Caco-2 (cell line): ENCODE measurements around the gene CAPG. TPM values are rescaled to one million over a fixed set of nuclear protein-coding genes. Genes with fewer than 3 reads are reported as not detected.

ENCODE experiments used
- BruUV-seq: library from RNA; stranded (reverse); fragments of 400-500 nt; replicated peaks from 2 replicates; lab custom pipeline; 2021; lab: Mats Ljungman, UMichigan
- CTCF ChIA-PET: fragments of 300-600 bp; sonication (Branson Sonifier 250); formaldehyde crosslinking; loops from one replicate; lab custom pipeline; 2022; ENCODE audit warnings: antibody characterized with exemption; lab: Charles Lee
- POLR2A ChIA-PET: fragments of 300-600 bp; sonication (Branson Sonifier 250); formaldehyde crosslinking; loops from one replicate; lab custom pipeline; 2022; ENCODE audit warnings: antibody characterized with exemption; lab: Charles Lee
- DNase-seq, 2 experiments: peaks; one replicate each; pipeline versions ENCODE4 v3.0.0 to v3.0.0-alpha.2; 2020 to 2022
- H3K27me3 ChIP-seq: replicated peaks from 2 replicates; pipeline ENCODE4 v1.6.0; 2011; ENCODE audit warnings: low read length; ENCODE audit not compliant: control insufficient read depth, insufficient read depth
- H3K36me3 ChIP-seq: 2 replicates; pipeline ENCODE4 v1.5.1; 2011; ENCODE audit warnings: low read length; ENCODE audit not compliant: control insufficient read depth, insufficient read depth
- H3K4me1 ChIP-seq: fragments of 250-450 bp; sonication (Bioruptor Pico); 2 replicates; pipeline ENCODE4 v1.5.1; 2020; ENCODE audit warnings: mild to moderate bottlenecking
- H3K4me3 ChIP-seq: 2 replicates; pipeline ENCODE4 v1.5.1; 2011; ENCODE audit warnings: low read depth, mild to moderate bottlenecking, control low read depth, low read length
- H3K9me3 ChIP-seq: fragments of 250-450 bp; sonication (Bioruptor Pico); 2 replicates; pipeline ENCODE4 v1.5.1; 2020; ENCODE audit warnings: mild to moderate bottlenecking, moderate library complexity
- H3K27ac Mint-ChIP-seq: one replicate; pipeline ENCODE4 v1.8.0; 2022; ENCODE audit warnings: mixed read lengths; ENCODE audit not compliant: unreplicated experiment
- H3K27me3 Mint-ChIP-seq: one replicate; pipeline ENCODE4 v1.8.0; 2022; ENCODE audit warnings: mixed read lengths; ENCODE audit not compliant: insufficient read depth, unreplicated experiment
- H3K36me3 Mint-ChIP-seq: one replicate; pipeline ENCODE4 v1.8.0; 2022; ENCODE audit warnings: mild to moderate bottlenecking, mixed read lengths; ENCODE audit not compliant: insufficient read depth, unreplicated experiment
- H3K4me1 Mint-ChIP-seq: one replicate; pipeline ENCODE4 v1.8.0; 2022; ENCODE audit warnings: low read depth, mixed read lengths; ENCODE audit not compliant: unreplicated experiment
- H3K4me3 Mint-ChIP-seq: one replicate; pipeline ENCODE4 v1.8.0; 2022; ENCODE audit warnings: mild to moderate bottlenecking, moderate library complexity, mixed read lengths; ENCODE audit not compliant: unreplicated experiment
- H3K9me3 Mint-ChIP-seq: one replicate; pipeline ENCODE4 v1.8.0; 2022; ENCODE audit warnings: mixed read lengths; ENCODE audit not compliant: unreplicated experiment
- intact Hi-C: fragments of 100-400 bp; cut with micrococcal nuclease; formaldehyde crosslinking; loops from one replicate; pipeline ENCODE4 v1.10.0; 2022; ENCODE audit not compliant: unreplicated experiment
- total RNA-seq: library from RNA; stranded (reverse); gene quantifications from 2 replicates; pipeline ENCODE4 v1.2.3, GENCODE V29; 2022
- TF ChIP-seq, protein P1 (sequence below), 2 experiments: fragments of 200-600 bp in 1 of 2; IDR thresholded peaks; 1 replicate in 1 of 2; 2 replicates in 1 of 2; pipeline versions ENCODE4 v1.5.1 to v1.8.0; 2011 to 2022; ENCODE audit warnings: antibody characterized with exemption in 1 of 2, control low read depth in 1 of 2, inconsistent platforms in 1 of 2, low read depth in 1 of 2, low read length in 1 of 2, mild to moderate bottlenecking in 1 of 2, moderate library complexity in 1 of 2; ENCODE audit not compliant: insufficient read depth in 1 of 2, severe bottlenecking in 1 of 2, unreplicated experiment in 1 of 2

Gene CAPG
- total RNA-seq, 1 experiment from 2014 or later, result 10.0 TPM

GRCh38 chr2:85430752-85431569, 20.8 kb upstream of the CAPG start:
- POLR2A ChIA-PET, result interaction anchor here (0.6 kb wide), 1 partner anchor 10 kb away, joined by 4 read pairs; no protein-coding TSS in a partner anchor
- Histone ChIP-seq H3K9me3 (no peaks in the 10 kb centered on the region), H3K4me3 (no peak overlapping the region), H3K36me3 (no peaks in the 10 kb centered on the region), H3K27me3 (no peaks in the 10 kb centered on the region), H3K4me1 (no peaks in the 10 kb centered on the region)
- Mint-ChIP-seq H3K27ac (no peak overlapping the region), H3K27me3 (no peaks in the 10 kb centered on the region), H3K9me3 (no peaks in the 10 kb centered on the region), H3K4me3 (no peak overlapping the region), H3K4me1 (no peaks in the 10 kb centered on the region), H3K36me3 (no peaks in the 10 kb centered on the region)
- no peak for DNase-seq
- CTCF ChIA-PET, result no interaction called here
- TF ChIP-seq, protein P1, sequence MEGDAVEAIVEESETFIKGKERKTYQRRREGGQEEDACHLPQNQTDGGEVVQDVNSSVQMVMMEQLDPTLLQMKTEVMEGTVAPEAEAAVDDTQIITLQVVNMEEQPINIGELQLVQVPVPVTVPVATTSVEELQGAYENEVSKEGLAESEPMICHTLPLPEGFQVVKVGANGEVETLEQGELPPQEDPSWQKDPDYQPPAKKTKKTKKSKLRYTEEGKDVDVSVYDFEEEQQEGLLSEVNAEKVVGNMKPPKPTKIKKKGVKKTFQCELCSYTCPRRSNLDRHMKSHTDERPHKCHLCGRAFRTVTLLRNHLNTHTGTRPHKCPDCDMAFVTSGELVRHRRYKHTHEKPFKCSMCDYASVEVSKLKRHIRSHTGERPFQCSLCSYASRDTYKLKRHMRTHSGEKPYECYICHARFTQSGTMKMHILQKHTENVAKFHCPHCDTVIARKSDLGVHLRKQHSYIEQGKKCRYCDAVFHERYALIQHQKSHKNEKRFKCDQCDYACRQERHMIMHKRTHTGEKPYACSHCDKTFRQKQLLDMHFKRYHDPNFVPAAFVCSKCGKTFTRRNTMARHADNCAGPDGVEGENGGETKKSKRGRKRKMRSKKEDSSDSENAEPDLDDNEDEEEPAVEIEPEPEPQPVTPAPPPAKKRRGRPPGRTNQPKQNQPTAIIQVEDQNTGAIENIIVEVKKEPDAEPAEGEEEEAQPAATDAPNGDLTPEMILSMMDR (IDR thresholded peaks at IDR 0.05; ENCODE audit: insufficient read depth in 1 of 2, low read depth in 1 of 2, low read length in 1 of 2, severe bottlenecking in 1 of 2, unreplicated experiment in 1 of 2), result no peak
- intact Hi-C loops, result no loop called here
- no TSS peak for BruUV-seq

DNA sequence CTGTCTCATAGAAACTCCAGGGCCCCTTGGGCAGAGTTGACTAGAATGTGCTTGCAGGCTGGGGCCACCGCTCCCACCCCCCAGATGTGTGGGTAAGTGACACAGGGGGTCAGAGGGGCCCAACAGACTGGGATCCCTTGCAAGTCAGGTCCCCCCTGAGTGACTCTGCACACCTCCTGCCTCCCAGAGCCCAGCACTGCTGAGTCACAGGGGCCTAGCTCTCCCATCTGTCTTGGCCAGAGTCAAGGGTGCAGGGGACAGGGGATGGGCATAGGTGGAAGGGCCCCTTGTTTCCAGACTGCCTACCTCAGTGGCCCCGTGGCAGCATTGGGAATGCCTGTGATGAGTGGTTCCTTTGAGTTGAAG, 19.7 kb upstream of the CAPG start:
- POLR2A ChIA-PET, result no interaction called here
- Histone ChIP-seq H3K9me3 (no peaks in the 10 kb centered on the region), H3K27me3 (no peaks in the 10 kb centered on the region), H3K36me3 (no peaks in the 10 kb centered on the region), H3K4me1 (no peaks in the 10 kb centered on the region), H3K4me3 (no peak overlapping the region)
- Mint-ChIP-seq H3K4me1 (no peaks in the 10 kb centered on the region), H3K27ac (no peak overlapping the region), H3K9me3 (no peaks in the 10 kb centered on the region), H3K4me3 (no peak overlapping the region), H3K27me3 (no peaks in the 10 kb centered on the region), H3K36me3 (no peaks in the 10 kb centered on the region)
- CTCF ChIA-PET, result no interaction called here
- TF ChIP-seq, protein P1 (IDR thresholded peaks at IDR 0.05; ENCODE audit: insufficient read depth in 1 of 2, low read depth in 1 of 2, low read length in 1 of 2, severe bottlenecking in 1 of 2, unreplicated experiment in 1 of 2), result no peak
- no TSS peak for BruUV-seq
- intact Hi-C loops, result no loop called here
- DNase-seq, result no peak

DNA sequence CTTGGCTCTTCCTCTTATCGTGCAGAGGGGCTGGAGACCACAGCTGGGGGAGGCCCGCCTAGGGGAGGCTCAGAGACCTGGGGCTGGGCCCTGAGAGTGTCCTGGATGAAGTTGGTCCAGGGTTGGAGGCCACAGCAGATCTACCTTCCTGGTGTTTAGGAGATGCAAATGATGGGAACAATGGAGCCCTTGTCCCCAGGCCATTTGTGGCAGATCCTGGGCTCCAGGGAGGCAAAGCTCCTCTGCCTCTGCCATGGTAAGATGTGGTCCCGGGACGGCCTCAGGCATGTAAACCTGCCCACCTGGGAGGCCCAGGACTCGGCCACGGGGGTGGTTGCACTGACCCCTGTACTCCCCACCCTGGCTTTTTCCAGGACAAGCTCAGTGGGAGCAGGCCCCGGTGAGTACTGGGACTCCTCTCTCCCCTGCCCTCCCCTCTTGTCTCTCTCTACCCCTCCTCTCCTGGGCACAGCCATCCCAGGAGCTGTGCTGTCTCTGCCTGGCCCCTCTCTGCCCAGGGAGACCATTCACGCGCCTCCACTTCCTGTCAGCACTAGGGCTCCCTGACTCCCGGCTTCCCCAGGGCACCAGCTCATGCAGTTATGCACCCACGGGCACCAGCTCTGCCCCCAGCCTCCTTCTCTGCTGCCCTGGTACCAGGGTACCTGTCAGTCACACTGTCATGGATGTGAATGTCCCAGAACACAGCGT, 19.2 kb upstream of the CAPG start:
- Mint-ChIP-seq H3K36me3 (no peaks in the 10 kb centered on the region), H3K27ac (no peak overlapping the region), H3K27me3 (no peaks in the 10 kb centered on the region), H3K9me3 (no peaks in the 10 kb centered on the region), H3K4me1 (no peaks in the 10 kb centered on the region), H3K4me3 (no peak overlapping the region)
- POLR2A ChIA-PET, result interaction anchor here (0.6 kb wide), 1 partner anchor 103 kb away, joined by 7 read pairs; no protein-coding TSS in a partner anchor
- H3K36me3 ChIP-seq, result no peaks in the 10 kb centered on the region
- H3K9me3 ChIP-seq, result no peaks in the 10 kb centered on the region
- no TSS peak for BruUV-seq
- DNase-seq, result no peak
- CTCF ChIA-PET, result no interaction called here
- H3K4me3 ChIP-seq, result no peak overlapping the region
- intact Hi-C loops, result no loop called here
- TF ChIP-seq, protein P1 (IDR thresholded peaks at IDR 0.05; ENCODE audit: insufficient read depth in 1 of 2, low read depth in 1 of 2, low read length in 1 of 2, severe bottlenecking in 1 of 2, unreplicated experiment in 1 of 2), result no peak
- no peaks in the 10 kb centered on the region for H3K27me3 ChIP-seq
- no peaks in the 10 kb centered on the region for H3K4me1 ChIP-seq
